CD4-positive, alpha-beta T cell (primary cell): ENCODE data around the gene SNTG2. TPM values are rescaled to one million over a fixed set of nuclear protein-coding genes. Genes with fewer than 3 reads are reported as not detected.

Source experiments
- ATAC-seq: fragments of 200-7000 bp; cut with Tn5 transposase; one replicate; pipeline ENCODE4 v1.10.0; 2022; ENCODE audit warnings: mild to moderate bottlenecking; ENCODE audit not compliant: poor library complexity
- CTCF ChIA-PET: fragments of 350-600 bp; sonication (Branson Sonifier 250); formaldehyde crosslinking; loops from one replicate; lab custom pipeline; 2021; ENCODE audit warnings: antibody characterized with exemption, inconsistent platforms; lab: Charles Lee
- POLR2A ChIA-PET: fragments of 350-600 bp; sonication (Branson Sonifier 250); formaldehyde crosslinking; loops from one replicate; lab custom pipeline; 2021; ENCODE audit warnings: antibody characterized with exemption, inconsistent platforms; lab: Charles Lee
- DNase-seq, 14 experiments: peaks; one replicate each; pipeline ENCODE4 v3.0.0-alpha.2; 2013 to 2020; ENCODE audit warnings: mixed read lengths in 2 of 14
- H3K27ac ChIP-seq, 2 donors: one replicate each; pipeline versions ENCODE4 v1.5.1 to v1.7.0; 2013; ENCODE audit warnings: low read length in 2 of 2, low read depth in 1 of 2, mild to moderate bottlenecking in 1 of 2
- H3K27me3 ChIP-seq, 2 experiments: 1 replicate in 1 of 2; 2 replicates in 1 of 2; pipeline versions ENCODE4 v1.6.1 to v1.7.0; 2013; ENCODE audit warnings: low read length in 2 of 2, control low read depth in 1 of 2, mild to moderate bottlenecking in 1 of 2, moderate library complexity in 1 of 2; ENCODE audit not compliant: insufficient read depth in 2 of 2, control insufficient read depth in 1 of 2
- H3K36me3 ChIP-seq: one replicate; pipeline ENCODE4 v1.6.1; 2013; ENCODE audit warnings: low read length, control low read depth; ENCODE audit not compliant: insufficient read depth
- H3K4me1 ChIP-seq: one replicate; pipeline ENCODE4 v1.6.1; 2013; ENCODE audit warnings: low read length, control low read depth; ENCODE audit not compliant: insufficient read depth
- H3K4me3 ChIP-seq: one replicate; pipeline ENCODE4 v1.5.1; 2013; ENCODE audit warnings: mild to moderate bottlenecking, low read length, moderate library complexity
- H3K9me3 ChIP-seq, 2 experiments: 1 replicate in 1 of 2; 2 replicates in 1 of 2; pipeline versions ENCODE4 v1.6.1 to v1.7.0; 2013; ENCODE audit warnings: low read length in 2 of 2, mild to moderate bottlenecking in 2 of 2, control low read depth in 1 of 2, moderate library complexity in 1 of 2; ENCODE audit not compliant: control insufficient read depth in 1 of 2, insufficient read depth in 1 of 2
- H3K27ac Mint-ChIP-seq: one replicate; pipeline ENCODE4 v1.8.0; 2020; ENCODE audit warnings: mixed read lengths
- H3K27me3 Mint-ChIP-seq: one replicate; pipeline ENCODE4 v1.8.0; 2021; ENCODE audit warnings: mixed read lengths
- H3K36me3 Mint-ChIP-seq: one replicate; pipeline ENCODE4 v1.8.0; 2021; ENCODE audit warnings: low read depth, mixed read lengths
- H3K4me1 Mint-ChIP-seq: one replicate; pipeline ENCODE4 v1.8.0; 2021; ENCODE audit warnings: low read depth, mixed read lengths
- H3K4me3 Mint-ChIP-seq: one replicate; pipeline ENCODE4 v1.8.0; 2020; ENCODE audit warnings: mild to moderate bottlenecking, mixed read lengths
- H3K9me3 Mint-ChIP-seq: one replicate; pipeline ENCODE4 v1.8.0; 2020; ENCODE audit warnings: mixed read lengths
- intact Hi-C, 2 experiments: fragments of 100-400 bp; cut with DNase I in 1 of 2; cut with micrococcal nuclease in 1 of 2; formaldehyde crosslinking; loops; one replicate each; pipeline versions ENCODE4 v1.15.1 to v1.9.0; 2023 to 2025; cut with DNase I, micrococcal nuclease
- total RNA-seq, 174 experiments: library from RNA in 2 of 174; stranded (reverse) in 2 of 174; gene quantifications; one replicate each; pipeline ENCODE4 v1.2.3 and lab custom pipeline; 2021 to 2026
- TF ChIP-seq, protein P1 (sequence below): fragments of 200-600 bp; IDR thresholded peaks from one replicate; pipeline ENCODE4 v1.8.0; 2022; ENCODE audit warnings: antibody characterized with exemption, mild to moderate bottlenecking

Gene SNTG2
- total RNA-seq, 2 experiments from 2014 or later: 1.1 to 1.5 TPM

DNA sequence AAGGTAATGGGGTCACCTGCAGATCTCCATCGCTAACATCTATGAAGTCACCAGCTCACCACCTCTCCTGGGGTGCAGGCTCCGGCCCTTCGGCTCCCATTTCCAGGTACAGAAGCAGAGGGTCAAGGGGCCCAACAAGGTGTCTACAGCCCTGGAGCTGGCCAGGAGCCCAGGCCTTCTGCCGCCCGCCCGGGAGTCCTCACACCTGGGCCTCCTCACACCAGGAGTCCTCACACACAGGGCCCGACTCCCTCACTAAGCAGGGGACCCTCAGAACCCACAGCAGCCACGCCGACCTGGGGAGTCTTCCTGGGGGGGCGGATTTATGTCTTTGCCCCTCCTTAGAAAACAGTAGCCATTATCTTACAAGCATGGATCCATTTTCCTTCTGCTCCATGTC is 419.3 kb downstream of the SNTG2 start:
- Histone ChIP-seq H3K36me3 (no peaks in the 10 kb centered on the region), H3K27me3 (peaks cover 0 to 5% of the 10 kb centered on the region in 2 experiments), H3K4me1 (peaks cover 6% of the 10 kb centered on the region), H3K4me3 (no peak overlapping the region), H3K27ac (no peak overlapping the region), H3K9me3 (peaks cover 0 to 7% of the 10 kb centered on the region in 2 experiments)
- Mint-ChIP-seq H3K4me1 (peaks cover 6% of the 10 kb centered on the region), H3K27ac (no peak overlapping the region), H3K27me3 (no peaks in the 10 kb centered on the region), H3K36me3 (no peaks in the 10 kb centered on the region), H3K4me3 (no peak overlapping the region), H3K9me3 (no peaks in the 10 kb centered on the region)
- DNase-seq (no peak), ATAC-seq (no peak)
- POLR2A ChIA-PET: no interaction called here
- intact Hi-C loops: no loop called here
- CTCF ChIA-PET: no interaction called here
- TF ChIP-seq, protein P1, sequence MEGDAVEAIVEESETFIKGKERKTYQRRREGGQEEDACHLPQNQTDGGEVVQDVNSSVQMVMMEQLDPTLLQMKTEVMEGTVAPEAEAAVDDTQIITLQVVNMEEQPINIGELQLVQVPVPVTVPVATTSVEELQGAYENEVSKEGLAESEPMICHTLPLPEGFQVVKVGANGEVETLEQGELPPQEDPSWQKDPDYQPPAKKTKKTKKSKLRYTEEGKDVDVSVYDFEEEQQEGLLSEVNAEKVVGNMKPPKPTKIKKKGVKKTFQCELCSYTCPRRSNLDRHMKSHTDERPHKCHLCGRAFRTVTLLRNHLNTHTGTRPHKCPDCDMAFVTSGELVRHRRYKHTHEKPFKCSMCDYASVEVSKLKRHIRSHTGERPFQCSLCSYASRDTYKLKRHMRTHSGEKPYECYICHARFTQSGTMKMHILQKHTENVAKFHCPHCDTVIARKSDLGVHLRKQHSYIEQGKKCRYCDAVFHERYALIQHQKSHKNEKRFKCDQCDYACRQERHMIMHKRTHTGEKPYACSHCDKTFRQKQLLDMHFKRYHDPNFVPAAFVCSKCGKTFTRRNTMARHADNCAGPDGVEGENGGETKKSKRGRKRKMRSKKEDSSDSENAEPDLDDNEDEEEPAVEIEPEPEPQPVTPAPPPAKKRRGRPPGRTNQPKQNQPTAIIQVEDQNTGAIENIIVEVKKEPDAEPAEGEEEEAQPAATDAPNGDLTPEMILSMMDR: no peak

DNA sequence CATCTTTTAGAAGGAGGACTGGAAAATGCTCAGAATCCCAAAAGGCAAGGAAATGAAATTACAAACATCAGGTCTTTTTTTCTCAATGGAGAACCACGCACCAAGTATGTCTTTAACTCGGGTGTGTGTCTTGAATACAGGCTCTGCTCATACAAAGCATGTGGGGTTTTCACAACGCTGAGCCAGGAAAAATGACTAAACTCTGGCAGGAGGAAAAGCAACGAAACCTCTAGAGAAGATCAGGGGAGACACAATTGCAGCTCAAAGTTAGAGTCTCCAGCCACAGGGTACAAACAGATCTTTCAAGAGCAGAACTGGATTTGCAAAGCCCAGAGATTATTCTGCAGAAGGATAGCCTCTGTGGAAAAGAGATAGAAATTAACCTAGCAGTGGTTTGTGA is 419.8 kb downstream of the SNTG2 start:
- Mint-ChIP-seq H3K27ac (no peak overlapping the region), H3K27me3 (no peaks in the 10 kb centered on the region), H3K4me3 (no peak overlapping the region), H3K4me1 (peaks cover 6% of the 10 kb centered on the region), H3K9me3 (no peaks in the 10 kb centered on the region), H3K36me3 (no peaks in the 10 kb centered on the region)
- CTCF ChIA-PET: no interaction called here
- peaks cover 6% of the 10 kb centered on the region for H3K4me1 ChIP-seq
- no peak for ATAC-seq
- no peak overlapping the region for H3K27ac ChIP-seq
- TF ChIP-seq, protein P1: no peak
- H3K9me3 ChIP-seq: peaks cover 0 to 5% of the 10 kb centered on the region in 2 experiments
- POLR2A ChIA-PET: no interaction called here
- intact Hi-C loops: no loop called here
- H3K36me3 ChIP-seq: no peaks in the 10 kb centered on the region
- H3K27me3 ChIP-seq: peaks cover 0 to 5% of the 10 kb centered on the region in 2 experiments
- DNase-seq: no peak
- no peak overlapping the region for H3K4me3 ChIP-seq

DNA sequence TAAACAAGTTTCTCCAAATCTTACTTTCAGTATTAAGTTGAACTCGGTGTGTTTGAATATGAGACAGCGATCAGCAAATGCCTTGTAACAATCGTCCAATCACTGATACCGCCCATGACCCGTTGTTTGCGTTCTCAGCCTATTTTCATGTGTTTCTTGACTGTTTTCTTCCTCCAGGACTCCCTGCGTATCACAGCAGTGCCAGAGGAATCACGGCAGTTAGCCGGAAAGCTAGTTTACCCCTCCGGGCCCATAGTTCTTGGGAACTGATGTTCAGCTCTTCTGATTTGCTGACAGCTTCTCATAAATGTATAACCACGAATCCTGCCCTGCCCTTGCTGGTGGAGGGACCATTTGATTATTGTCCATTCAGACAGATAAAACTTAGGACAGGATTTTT is 420.4 kb downstream of the SNTG2 start:
- intact Hi-C loops: no loop called here
- H3K4me1 ChIP-seq: peaks cover 6% of the 10 kb centered on the region
- H3K9me3 ChIP-seq: peaks cover 0 to 4% of the 10 kb centered on the region in 2 experiments
- peaks cover 0 to 5% of the 10 kb centered on the region in 2 experiments for H3K27me3 ChIP-seq
- ChIA-PET POLR2A (no interaction called here), CTCF (no interaction called here)
- H3K4me1 Mint-ChIP-seq: peaks cover 4% of the 10 kb centered on the region
- H3K36me3 ChIP-seq: no peaks in the 10 kb centered on the region
- ATAC-seq (no peak), DNase-seq (no peak)
- no peak overlapping the region for H3K4me3 ChIP-seq
- TF ChIP-seq, protein P1: no peak
- H3K9me3 Mint-ChIP-seq: no peaks in the 10 kb centered on the region
- H3K4me3 Mint-ChIP-seq: no peak overlapping the region
- H3K27ac ChIP-seq: no peak overlapping the region
- H3K27me3 Mint-ChIP-seq: no peaks in the 10 kb centered on the region
- H3K36me3 Mint-ChIP-seq: no peaks in the 10 kb centered on the region
- H3K27ac Mint-ChIP-seq: no peak overlapping the region
